Measurements from ENCODE around the gene CRISPLD2. TPM values are rescaled to one million over a fixed set of nuclear protein-coding genes. Genes with fewer than 3 reads are reported as not detected.

The CRISPLD2 gene
- total and polyA plus RNA-seq, 9 of the 15 experiments (the other 6 are each of a cell fraction or from before 2014, with no cell fraction given), result 0.03 to 0.24 (median 0.04) TPM; not detected in 4

- TF ChIP-seq PPARD (CRISPR knock-in tag; IDR thresholded peaks at IDR 0.05), result no peak
- no peak for TF ChIP-seq HOMEZ (CRISPR knock-in tag; IDR thresholded peaks at IDR 0.05)
- no peak for TF ChIP-seq ZBTB43 (CRISPR knock-in tag; IDR thresholded peaks at IDR 0.05)
- no peak for TF ChIP-seq NELFE (IDR thresholded peaks at IDR 0.05; ENCODE audit: insufficient read depth, insufficient read length)
- TF ChIP-seq HINFP (tag; conservative IDR thresholded peaks at IDR 0.05; ENCODE audit: low read depth), result no peak
These were observed 97.7 kb downstream of the CRISPLD2 start (continued) for GRCh38 chr16:84917492-84917891.
